ENCODE data around the gene PDE6C.

Gene PDE6C

GRCh38 chr10:93595378-93596161, 16.8 kb upstream of the PDE6C start:
- DNase-seq = no peak

DNA sequence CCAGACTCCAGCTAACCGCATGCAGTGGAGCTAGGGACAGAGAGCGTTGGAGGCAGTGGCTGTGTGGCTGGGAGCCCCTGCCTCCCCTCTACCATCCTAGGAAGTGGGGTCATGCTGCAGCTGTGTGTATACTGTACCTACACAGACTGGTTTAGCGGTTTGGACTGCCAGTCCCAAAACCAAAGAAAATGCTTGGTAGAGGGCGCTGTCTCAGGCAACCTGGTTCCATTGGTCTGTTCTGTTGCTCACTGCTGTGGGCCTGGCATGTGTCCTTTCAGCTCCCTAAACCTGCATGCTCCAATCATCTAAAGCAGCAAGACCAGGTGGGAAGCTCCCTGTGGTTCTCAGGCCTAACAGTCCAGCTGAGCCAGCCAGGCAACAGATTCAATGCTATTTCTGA, 15.8 kb upstream of the PDE6C start:
- DNase-seq = no peak

GRCh38 chr10:93597075-93597599, 15.2 kb upstream of the PDE6C start:
- no peak for DNase-seq

GRCh38 chr10:93598157-93598556, 14.2 kb upstream of the PDE6C start:
- no peak for DNase-seq

DNA sequence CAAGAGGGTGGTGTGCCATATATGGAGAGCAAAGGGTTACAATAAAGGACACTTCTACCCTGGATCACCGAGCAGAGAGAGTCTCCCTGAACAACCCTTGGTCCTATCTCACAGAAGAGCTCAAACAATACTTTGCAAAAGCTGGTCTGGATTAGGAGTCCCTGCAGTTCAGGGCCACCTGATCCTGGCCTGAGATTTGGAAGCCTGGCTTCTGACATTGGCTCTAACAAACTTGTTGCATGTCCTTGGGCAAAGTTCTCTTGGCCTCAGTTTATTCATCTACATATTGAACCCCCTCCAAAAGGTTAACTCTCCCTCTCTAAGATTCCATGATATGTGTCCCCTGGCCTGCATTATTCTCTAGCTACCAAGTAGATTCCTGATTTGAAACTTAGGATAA, 13.0 kb upstream of the PDE6C start:
- DNase-seq = no peak

GRCh38 chr10:93599778-93600177, 12.6 kb upstream of the PDE6C start:
- no peak for DNase-seq

DNA sequence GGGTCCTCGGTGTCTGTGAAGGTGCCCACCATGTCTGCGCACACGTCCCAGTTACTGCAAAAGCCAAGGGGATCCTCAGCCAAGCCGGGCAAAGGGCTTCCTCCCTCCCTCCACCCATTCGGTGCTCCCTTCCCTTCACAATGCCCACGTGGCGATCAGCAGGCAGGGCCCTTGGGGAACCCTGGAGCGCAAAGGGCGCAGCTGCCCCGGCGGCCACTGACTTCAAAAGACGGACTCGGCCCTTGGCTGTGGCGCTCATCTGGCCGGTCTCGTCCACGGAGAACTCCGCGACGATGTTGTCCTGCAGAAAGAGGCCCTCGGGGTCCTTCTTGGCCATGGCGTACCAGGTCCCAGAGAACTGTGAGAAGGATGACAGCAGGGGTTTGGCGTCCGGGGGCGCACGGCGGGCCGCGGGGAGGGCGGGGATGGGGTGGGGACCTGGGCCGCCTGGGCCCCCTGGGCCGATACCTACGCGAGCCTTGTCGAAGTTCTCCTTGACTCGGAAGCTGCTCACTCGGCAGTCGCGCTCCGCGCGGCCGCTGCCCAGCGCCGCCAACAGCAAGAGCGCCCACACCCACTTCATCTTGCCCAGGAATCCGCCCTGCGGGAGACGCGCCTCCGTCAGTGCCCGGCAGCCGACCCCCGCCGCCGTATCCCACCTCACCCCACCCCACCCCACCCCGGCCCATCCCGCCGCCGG, 11.7 kb upstream of the PDE6C start:
- DNase-seq = no peak

DNA sequence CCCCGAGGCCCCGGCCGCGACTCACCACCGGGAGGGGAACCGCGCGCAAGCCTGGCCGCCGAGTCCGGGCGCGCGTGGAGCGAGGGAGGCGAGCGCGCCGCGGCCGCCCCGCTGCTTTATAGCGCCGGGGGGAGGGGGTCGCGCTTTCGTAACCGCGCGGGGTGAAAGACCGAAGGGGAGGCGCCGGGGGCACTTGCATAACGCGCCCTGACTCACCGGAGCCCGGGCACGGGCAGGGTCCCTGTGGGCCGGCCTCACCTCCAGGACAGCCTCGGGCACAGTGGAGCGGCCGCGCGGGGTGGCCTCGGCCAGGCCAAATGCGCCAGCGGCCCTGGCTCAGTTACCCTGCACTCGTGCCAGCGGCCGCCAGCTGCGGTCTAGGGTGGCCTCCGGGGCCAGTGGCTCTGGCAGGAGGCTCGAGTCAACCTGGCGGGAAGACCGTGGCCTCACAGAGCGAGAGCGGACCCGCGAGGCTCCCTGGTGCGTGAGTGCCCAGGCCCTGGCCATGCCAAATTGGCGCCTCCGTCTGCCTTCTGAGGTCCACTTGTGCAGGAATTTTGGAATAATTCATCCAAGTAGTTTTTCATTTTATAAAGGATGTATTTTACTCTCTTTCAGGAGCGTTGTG, 11.1 kb upstream of the PDE6C start, which contains the start of gene RBP4:
RBP4 (minus strand) TSS at position 90 of the 628 bp plus-strand sequence. CDS start 207 bp downstream, outside the sequence.
- DNase-seq = no peak

DNA sequence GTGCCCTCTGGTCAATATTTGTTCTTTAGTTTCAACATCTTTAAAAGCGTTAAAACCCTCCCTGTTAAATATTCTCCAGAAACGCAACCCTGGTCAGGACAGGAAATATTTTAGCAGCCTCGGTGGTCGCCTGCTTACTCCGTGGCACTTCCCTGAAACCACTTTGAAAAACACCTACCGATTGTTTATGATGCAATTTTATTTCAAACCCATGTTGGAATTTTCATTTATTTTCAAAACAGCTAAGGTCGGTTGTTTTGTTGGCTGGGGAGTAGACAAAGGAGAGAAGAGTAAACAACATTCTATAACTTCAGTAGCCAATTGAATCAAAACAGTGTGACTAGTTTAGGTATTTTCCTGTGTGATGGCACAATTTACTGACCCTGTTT, 10.6 kb upstream of the PDE6C start:
- no peak for DNase-seq

DNA sequence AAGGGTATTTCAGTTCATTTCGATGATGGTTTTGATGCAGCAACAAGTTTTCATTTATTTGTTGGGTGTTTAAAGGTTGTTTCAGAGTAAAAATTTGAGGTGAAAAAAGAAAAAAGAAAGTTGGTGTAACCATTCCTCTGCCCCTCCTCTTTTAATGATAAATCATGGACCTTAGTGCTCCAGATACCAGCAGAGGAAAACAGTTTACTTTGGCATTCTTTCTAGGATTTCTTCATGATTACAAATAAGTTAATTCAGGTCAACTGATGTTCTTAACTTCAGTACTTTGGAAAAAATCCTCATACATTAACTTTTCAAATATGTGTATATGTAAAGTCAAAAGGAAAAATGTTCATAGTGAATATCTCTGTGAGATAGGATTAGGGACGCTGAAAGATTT, 9.3 kb upstream of the PDE6C start:
- DNase-seq = no peak

GRCh38 chr10:93604146-93604545, 8.2 kb upstream of the PDE6C start:
- DNase-seq = no peak

GRCh38 chr10:93608421-93608820, 3.9 kb upstream of the PDE6C start:
- no peak for DNase-seq

DNA sequence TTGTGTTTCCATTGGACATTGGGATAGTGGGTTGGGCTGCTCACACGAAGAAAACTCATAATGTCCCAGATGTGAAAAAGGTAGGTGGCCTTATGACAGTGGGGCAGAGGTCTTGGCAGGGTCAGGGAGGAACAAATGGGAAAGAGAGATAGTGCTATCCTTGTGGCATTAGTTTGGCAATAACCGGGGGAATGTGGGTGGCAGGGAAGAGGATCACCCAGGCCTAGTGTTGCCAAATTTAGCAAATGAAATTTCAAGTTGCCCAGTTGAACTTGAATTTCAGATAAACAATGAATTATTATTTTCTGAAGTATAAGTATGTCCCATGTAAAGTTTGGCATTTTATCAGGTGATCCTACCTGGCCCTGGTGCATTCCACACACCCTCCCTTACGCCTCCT, 789 bp downstream of the PDE6C start:
- no peak for DNase-seq

DNA sequence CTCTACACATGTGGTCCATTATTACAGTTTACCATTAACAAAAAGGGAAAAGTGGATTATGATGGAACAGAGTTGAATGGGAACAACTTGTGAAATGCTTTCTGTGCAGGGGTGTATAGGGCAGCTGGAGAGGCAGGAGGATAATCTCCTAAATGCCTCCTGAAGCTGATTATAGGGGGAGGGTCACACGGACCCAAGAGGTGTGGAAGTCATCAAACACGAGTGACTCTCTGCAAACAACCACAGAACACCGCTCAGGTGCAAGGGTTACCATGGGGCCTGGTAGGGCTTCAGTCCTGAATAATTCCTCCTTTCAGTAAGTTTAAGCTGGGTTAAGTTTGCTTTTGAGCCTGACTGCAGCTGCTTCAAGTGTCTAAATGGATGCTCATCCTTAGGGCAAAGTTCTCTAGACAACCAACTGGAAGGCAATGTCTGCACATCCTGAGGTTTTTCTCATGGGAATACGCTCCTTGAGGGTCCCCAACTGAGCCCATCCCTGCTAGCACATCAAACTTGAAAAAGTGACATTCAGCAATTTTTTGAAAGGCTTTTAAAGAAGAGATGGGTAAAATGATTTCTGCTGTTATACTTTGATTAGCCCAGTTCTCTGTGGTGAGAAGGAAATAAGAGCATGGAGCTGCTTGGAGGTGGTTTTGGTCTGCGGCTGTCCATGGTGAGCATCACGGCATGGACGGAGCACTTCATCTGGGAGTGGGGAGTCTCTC, 1.9 kb downstream of the PDE6C start:
- no peak for DNase-seq

- DNase-seq = no peak
Observed at GRCh38 chr10:93615576-93616235, 3.4 kb downstream of the PDE6C start.

DNA sequence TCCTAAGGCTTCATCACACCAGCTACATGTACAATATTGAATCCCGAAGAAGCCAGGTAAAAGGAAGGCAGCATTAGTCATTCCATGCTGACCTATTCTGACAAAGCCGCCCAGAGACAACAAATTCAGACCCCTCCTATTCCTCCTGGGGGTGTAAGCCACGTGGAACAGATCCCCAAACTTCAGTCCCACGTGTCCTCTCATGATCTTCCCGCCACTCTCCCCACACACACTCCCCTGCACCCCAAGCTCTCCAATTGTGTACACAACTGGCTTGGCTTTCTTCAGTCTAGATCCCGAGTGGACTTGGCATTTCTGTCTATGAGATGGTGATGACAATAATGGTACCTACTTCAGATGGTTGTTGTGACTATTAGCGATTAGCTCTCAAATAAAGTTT, 8.6 kb downstream of the PDE6C start:
- no peak for DNase-seq

DNA sequence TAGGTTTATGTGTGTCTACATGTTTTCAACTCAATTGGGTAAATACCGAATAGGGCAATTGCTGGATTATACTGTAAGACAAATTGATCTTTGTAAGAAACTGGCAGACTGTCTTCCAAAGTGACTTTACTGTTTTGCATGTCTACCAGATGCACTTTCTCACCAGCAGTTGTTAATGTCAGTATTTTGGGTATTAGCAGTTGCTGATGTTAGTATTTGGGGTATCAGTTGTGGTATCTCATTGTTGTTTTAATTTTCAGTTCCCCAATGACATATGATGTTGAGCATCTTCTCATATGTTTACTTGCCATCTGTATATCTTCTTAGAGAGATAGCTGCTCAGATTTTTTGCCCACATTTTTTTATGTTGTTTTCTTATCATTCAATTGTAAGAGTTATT, 10.6 kb downstream of the PDE6C start:
- no peak for DNase-seq

- DNase-seq = no peak
Observed at GRCh38 chr10:93628858-93629257, 16.5 kb downstream of the PDE6C start.

DNA sequence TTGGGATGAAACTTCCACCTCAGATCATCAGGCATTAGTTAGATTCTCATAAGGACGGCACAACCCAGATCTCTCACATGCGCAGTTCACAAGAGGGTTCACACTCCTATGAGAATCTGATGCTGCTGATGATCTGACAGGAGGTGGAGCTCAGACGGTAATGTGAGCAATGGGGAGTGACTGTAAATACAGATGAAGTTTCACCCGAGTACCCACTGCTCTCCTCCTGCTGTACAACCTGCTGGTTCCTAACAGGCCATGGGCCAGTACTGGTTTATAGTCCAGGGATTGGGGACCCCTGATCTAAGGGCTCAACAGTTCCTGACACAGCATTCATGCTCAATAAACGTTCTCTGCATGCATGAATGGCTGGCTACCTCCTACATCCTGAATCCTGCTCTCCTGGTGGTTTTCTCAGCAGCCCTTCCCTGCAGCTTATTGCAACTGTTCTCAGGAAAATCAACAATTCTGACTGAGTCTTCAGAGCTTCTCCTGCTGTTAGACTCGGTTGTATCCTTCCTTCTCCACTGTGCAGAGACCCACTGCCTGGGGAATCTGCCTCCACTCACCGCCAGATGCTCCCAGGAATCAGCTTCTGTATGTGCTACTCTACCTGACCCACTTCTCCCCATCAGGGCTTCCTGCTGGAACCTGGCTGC, 17.4 kb downstream of the PDE6C start:
- DNase-seq = no peak

GRCh38 chr10:93630625-93631557, 18.6 kb downstream of the PDE6C start:
- peak; percentile 11 for DNase-seq

GRCh38 chr10:93639791-93640190, 27.5 kb downstream of the PDE6C start:
- no peak for DNase-seq

All from NCI-H2227 treated with DMSO at 0.1 percent for 48 hours (cell line).